Measurements from ENCODE around the gene KCNJ15.
A peak's percentile ranks its signal among the peaks of the same experiment; 100 is the strongest.

The KCNJ15 gene

GRCh38 chr21:38326899-38327298, 70.1 kb downstream of the KCNJ15 start:
- DNase-seq (ENCODE audit: low spot score) = no peak

GRCh38 chr21:38327984-38328383, 71.2 kb downstream of the KCNJ15 start:
- DNase-seq (ENCODE audit: low spot score) = peak; percentile 64

- DNase-seq (ENCODE audit: low spot score) = no peak
Observed at GRCh38 chr21:38329162-38329561, 72.4 kb downstream of the KCNJ15 start.

GRCh38 chr21:38330666-38331065, 73.9 kb downstream of the KCNJ15 start:
- DNase-seq (ENCODE audit: low spot score) = no peak

GRCh38 chr21:38333301-38334272, 76.8 kb downstream of the KCNJ15 start:
- DNase-seq (ENCODE audit: low spot score) = no peak

GRCh38 chr21:38334866-38335265, 78.1 kb downstream of the KCNJ15 start:
- no peak for DNase-seq (ENCODE audit: low spot score)

GRCh38 chr21:38337793-38338192, 81.0 kb downstream of the KCNJ15 start:
- DNase-seq (ENCODE audit: low spot score) = no peak

- DNase-seq (ENCODE audit: low spot score) = no peak
Observed at GRCh38 chr21:38340131-38340530, 83.3 kb downstream of the KCNJ15 start.

- no peak for DNase-seq (ENCODE audit: low spot score)
Observed at GRCh38 chr21:38341546-38342012, 84.8 kb downstream of the KCNJ15 start.

- DNase-seq (ENCODE audit: low spot score) = no peak
Observed at GRCh38 chr21:38342739-38343138, 85.9 kb downstream of the KCNJ15 start.

GRCh38 chr21:38343691-38344090, 86.9 kb downstream of the KCNJ15 start:
- no peak for DNase-seq (ENCODE audit: low spot score)

GRCh38 chr21:38346286-38346685, 89.5 kb downstream of the KCNJ15 start:
- DNase-seq (ENCODE audit: low spot score) = no peak

- DNase-seq (ENCODE audit: low spot score) = no peak
Observed at GRCh38 chr21:38349111-38349746, 92.4 kb downstream of the KCNJ15 start.

GRCh38 chr21:38349977-38350376, 93.2 kb downstream of the KCNJ15 start:
- no peak for DNase-seq (ENCODE audit: low spot score)

GRCh38 chr21:38350684-38351083, 93.9 kb downstream of the KCNJ15 start:
- DNase-seq (ENCODE audit: low spot score) = no peak

- no peak for DNase-seq (ENCODE audit: low spot score)
Observed at GRCh38 chr21:38351176-38351959, 94.6 kb downstream of the KCNJ15 start.

- peak; percentile 88 for DNase-seq (ENCODE audit: low spot score)
Observed at GRCh38 chr21:38351961-38352521, 95.2 kb downstream of the KCNJ15 start.

- peak; percentile 79 for DNase-seq (ENCODE audit: low spot score)
Observed at GRCh38 chr21:38352536-38353219, 95.9 kb downstream of the KCNJ15 start.

GRCh38 chr21:38354231-38354630, 97.4 kb downstream of the KCNJ15 start:
- no peak for DNase-seq (ENCODE audit: low spot score)

- DNase-seq (ENCODE audit: low spot score) = no peak
Observed at GRCh38 chr21:38354746-38355145, 98.0 kb downstream of the KCNJ15 start.

- no peak for DNase-seq (ENCODE audit: low spot score)
Observed at GRCh38 chr21:38355353-38355752, 98.6 kb downstream of the KCNJ15 start.
